HFFc6 (cell line): ENCODE measurements around the gene PDSS1. TPM values are rescaled to one million over a fixed set of nuclear protein-coding genes. Genes with fewer than 3 reads are reported as not detected.
A peak's percentile ranks its signal among the peaks of the same experiment; 100 is the strongest.
"Not testable (repeated sequence)": the region's sequence is repeated elsewhere in the genome, so short reads cannot be mapped to it uniquely, and the experiment has no call there.

Source experiments
- DNase-seq: peaks from one replicate; pipeline ENCODE4 v3.0.0-alpha.2; 2018
- H3K27ac Mint-ChIP-seq: 2 replicates; pipeline ENCODE4 v1.8.0; 2020; ENCODE audit warnings: mild to moderate bottlenecking, mixed read lengths
- H3K27me3 Mint-ChIP-seq: 2 replicates; pipeline ENCODE4 v1.8.0; 2021; ENCODE audit warnings: mild to moderate bottlenecking, moderate library complexity, mixed read lengths; ENCODE audit not compliant: insufficient read depth
- H3K36me3 Mint-ChIP-seq: 2 replicates; pipeline ENCODE4 v1.8.0; 2021; ENCODE audit warnings: low read depth, mixed read lengths
- H3K4me1 Mint-ChIP-seq: 2 replicates; pipeline ENCODE4 v1.8.0; 2020; ENCODE audit warnings: low read depth, mixed read lengths
- H3K4me3 Mint-ChIP-seq: 2 replicates; pipeline ENCODE4 v1.8.0; 2020; ENCODE audit warnings: mild to moderate bottlenecking, moderate library complexity, mixed read lengths
- H3K9me3 Mint-ChIP-seq: 2 replicates; pipeline ENCODE4 v1.8.0; 2020; ENCODE audit warnings: mild to moderate bottlenecking, mixed read lengths
- total RNA-seq, 6 experiments: library from RNA; stranded (reverse); fragmentation: NEBNext Ultra II Directional; extraction: Animal tissue kit (Norgen Biotek cat#: 25700); gene quantifications; 2 replicates in 1 of 6; 3 replicates in 5 of 6; pipeline ENCODE4 v1.2.3, GENCODE V29; 2021
- TF ChIP-seq, protein P1 (sequence below): fragments of 200-600 bp; sonication (generic); IDR thresholded peaks from 2 replicates; pipeline ENCODE4 v1.5.0; 2021; ENCODE audit warnings: antibody characterized with exemption, mild to moderate bottlenecking

The PDSS1 gene
- total RNA-seq, 6 experiments from 2014 or later: 5.0 to 9.7 (median 7.5) TPM

DNA sequence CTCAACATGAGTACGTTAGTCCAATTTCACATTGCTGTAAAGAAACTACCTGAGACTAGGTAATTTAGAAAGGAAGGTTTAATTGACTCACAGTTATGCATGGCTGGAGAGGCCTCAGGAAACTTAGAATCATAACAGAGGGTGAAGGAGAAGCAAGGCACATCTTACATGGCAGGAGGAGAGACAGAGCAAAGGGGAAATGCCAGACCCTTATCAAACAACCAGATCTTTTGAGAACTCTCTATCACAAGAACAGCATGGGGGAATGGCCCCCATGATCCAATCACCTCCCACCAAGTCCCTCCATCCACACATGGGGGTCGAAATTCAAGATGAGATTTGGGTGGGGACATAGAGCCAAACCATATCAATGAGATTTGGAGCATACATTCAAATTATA, 34.6 kb upstream of the PDSS1 start:
- Mint-ChIP-seq H3K9me3 (no peaks in the 10 kb centered on the region), H3K27me3 (peaks cover 10% of the 10 kb centered on the region), H3K27ac (no peak overlapping the region), H3K4me1 (no peaks in the 10 kb centered on the region), H3K4me3 (no peak overlapping the region), H3K36me3 (no peaks in the 10 kb centered on the region)
- DNase-seq: no peak
- TF ChIP-seq, protein P1, sequence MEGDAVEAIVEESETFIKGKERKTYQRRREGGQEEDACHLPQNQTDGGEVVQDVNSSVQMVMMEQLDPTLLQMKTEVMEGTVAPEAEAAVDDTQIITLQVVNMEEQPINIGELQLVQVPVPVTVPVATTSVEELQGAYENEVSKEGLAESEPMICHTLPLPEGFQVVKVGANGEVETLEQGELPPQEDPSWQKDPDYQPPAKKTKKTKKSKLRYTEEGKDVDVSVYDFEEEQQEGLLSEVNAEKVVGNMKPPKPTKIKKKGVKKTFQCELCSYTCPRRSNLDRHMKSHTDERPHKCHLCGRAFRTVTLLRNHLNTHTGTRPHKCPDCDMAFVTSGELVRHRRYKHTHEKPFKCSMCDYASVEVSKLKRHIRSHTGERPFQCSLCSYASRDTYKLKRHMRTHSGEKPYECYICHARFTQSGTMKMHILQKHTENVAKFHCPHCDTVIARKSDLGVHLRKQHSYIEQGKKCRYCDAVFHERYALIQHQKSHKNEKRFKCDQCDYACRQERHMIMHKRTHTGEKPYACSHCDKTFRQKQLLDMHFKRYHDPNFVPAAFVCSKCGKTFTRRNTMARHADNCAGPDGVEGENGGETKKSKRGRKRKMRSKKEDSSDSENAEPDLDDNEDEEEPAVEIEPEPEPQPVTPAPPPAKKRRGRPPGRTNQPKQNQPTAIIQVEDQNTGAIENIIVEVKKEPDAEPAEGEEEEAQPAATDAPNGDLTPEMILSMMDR: no peak

DNA sequence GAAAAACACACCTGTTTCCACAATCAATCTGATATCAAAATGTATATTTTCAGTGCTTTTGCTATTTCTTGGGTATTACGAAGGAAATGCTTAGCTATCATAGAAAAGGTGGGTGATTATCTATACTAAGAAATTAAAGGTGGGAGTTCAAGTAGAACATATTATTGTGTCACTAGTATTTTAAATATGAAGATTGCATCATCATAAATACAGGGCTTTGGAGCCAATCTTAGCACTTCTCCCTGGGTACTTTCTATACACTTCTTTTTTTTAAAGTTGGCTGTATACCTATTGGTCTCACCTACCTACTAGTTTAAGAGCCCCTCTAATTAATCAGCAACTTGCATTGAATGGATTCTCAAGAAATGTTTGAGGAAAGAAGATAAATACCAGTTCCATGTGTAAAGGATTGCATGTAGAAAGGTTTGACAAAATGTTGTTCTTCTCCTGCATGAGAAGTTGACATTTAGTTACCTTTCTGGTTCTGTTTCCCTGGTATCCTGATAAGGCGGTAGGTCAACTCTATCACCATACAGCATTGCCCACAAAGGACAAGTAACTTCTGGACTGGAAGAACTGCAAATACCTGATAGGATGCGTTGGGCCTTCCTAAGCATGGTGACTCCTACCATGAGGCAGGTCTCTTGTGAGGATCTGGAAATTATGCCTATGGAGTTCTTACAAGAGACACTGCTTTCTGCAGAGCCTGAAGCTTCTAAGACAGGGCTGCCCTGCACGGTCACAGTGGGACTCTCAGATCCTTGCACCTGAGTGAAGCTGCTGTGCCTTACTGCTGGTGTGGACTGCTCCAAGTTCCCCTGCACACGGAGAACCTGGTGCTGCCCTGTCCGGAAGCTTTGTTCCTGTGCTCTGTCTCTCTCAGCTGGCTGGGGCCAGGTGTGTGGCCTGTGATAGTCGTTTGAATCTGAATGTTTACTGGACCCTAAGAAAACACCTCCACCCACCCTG, 32.1 kb upstream of the PDSS1 start:
- no peak overlapping the region for H3K4me3 Mint-ChIP-seq

DNA sequence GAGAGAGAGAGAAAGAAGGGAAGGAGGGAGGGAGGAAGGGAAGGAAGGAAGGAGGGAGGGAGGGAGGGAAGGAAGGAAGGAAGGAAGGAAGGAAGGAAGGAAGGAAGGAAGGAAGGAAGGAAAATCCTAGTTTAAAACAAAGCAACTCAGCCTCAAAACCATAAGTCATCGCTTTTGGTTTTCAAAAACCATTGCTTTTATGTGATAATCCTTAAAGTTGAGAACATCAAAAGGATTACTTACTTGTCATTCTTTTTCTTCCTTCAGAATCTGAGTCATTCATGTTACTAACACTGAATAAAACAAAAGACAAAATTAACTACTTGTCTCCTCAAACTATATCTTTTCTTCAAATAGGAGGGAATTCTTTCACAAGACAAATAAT, 21.6 kb upstream of the PDSS1 start:
- TF ChIP-seq, protein P1: no peak
- no peak overlapping the region for H3K27ac Mint-ChIP-seq
- H3K36me3 Mint-ChIP-seq: no peaks in the 10 kb centered on the region
- DNase-seq: no peak
- H3K4me3 Mint-ChIP-seq: no peak overlapping the region
- H3K9me3 Mint-ChIP-seq: no peaks in the 10 kb centered on the region
- peaks cover 2% of the 10 kb centered on the region; the same call in 1 of the 2 replicates for H3K27me3 Mint-ChIP-seq
- no peaks in the 10 kb centered on the region for H3K4me1 Mint-ChIP-seq

More for the DNA sequence above, 32.1 kb upstream of the PDSS1 start:
- Mint-ChIP-seq H3K27me3 (peaks cover 7% of the 10 kb centered on the region), H3K36me3 (no peaks in the 10 kb centered on the region), H3K9me3 (no peaks in the 10 kb centered on the region), H3K27ac (no peak overlapping the region), H3K4me1 (no peaks in the 10 kb centered on the region)
- TF ChIP-seq, protein P1: no peak
- DNase-seq: no peak

GRCh38 chr10:26679588-26679987, 17.9 kb upstream of the PDSS1 start:
- Mint-ChIP-seq H3K4me3 (no peak overlapping the region), H3K27ac (no peak overlapping the region), H3K36me3 (no peaks in the 10 kb centered on the region), H3K9me3 (no peaks in the 10 kb centered on the region), H3K27me3 (peaks cover 2% of the 10 kb centered on the region; the same call in 1 of the 2 replicates), H3K4me1 (peaks cover 9% of the 10 kb centered on the region)
- no peak for DNase-seq
- TF ChIP-seq, protein P1: no peak

DNA sequence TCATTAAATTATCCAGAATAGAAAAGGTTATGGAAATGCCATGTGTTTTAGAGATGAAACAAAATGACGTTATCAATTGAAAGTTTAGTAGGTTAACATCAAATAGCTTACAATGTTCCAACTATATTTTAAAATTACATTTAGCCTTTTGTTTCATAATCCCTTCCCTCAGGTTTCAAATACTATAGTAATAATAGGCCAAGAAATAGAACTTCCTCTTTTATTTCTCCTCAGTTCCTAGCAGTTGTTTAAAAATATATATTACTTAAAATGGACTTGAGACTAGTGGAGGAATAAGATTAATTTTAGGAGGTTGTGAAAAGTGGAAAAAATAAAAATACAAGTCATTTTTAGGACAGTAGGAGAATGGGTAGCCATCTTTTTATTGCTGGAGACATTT, 16.4 kb upstream of the PDSS1 start:
- Mint-ChIP-seq H3K27ac (no peak overlapping the region), H3K4me1 (peaks cover 9% of the 10 kb centered on the region), H3K36me3 (no peaks in the 10 kb centered on the region), H3K9me3 (no peaks in the 10 kb centered on the region), H3K4me3 (no peak overlapping the region), H3K27me3 (peaks cover 2% of the 10 kb centered on the region; the same call in 1 of the 2 replicates)
- DNase-seq: no peak
- TF ChIP-seq, protein P1: no peak

DNA sequence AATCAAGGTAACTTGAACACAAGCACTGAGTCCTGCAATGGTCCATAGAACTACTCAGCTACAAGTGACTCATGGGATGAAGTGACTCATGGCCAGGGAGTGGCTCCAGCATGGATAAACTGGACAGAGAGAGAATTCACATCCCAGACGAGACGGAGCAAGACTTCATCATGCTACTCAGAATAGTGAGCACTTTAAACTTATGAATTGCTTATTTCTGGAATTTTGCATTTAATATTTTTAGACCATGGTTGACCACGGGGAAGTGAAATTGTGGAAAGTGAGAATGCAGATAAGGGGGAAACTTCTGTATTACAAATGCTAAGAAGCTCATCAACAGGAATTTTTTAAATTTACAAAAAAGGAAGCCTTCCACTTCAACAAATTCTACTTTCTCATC, 15.5 kb upstream of the PDSS1 start:
- DNase-seq: peak; percentile 69
- Mint-ChIP-seq H3K27ac (peak overlapping the region; percentile 27; the same call in 1 of the 2 replicates), H3K4me3 (peak overlapping the region; percentile 74)
- H3K27me3 Mint-ChIP-seq, H3K4me1 Mint-ChIP-seq, H3K36me3 Mint-ChIP-seq, H3K9me3 Mint-ChIP-seq: not testable (repeated sequence)
